Prostate gland (tissue), 2 donors: ENCODE measurements around the gene CLDN3.

ENCODE experiments used
- POLR2AphosphoS5 ChIP-seq: sonication (generic); formaldehyde crosslinking; IDR thresholded peaks from one replicate; pipeline ENCODE4 v1.6.1; 2017; ENCODE audit warnings: antibody characterized with exemption
- TF ChIP-seq, protein P1 (sequence below), 4 experiments: fragments of 200-600 bp in 2 of 4; fragments of 450-650 bp in 2 of 4; sonication (generic) in 2 of 4; IDR thresholded peaks; 1 replicate in 3 of 4; 2 replicates in 1 of 4; pipeline ENCODE4 v1.5.1; 2016 to 2019; ENCODE audit warnings: antibody characterized with exemption in 4 of 4, mild to moderate bottlenecking in 2 of 4, moderate library complexity in 2 of 4

- TF ChIP-seq, protein P1, sequence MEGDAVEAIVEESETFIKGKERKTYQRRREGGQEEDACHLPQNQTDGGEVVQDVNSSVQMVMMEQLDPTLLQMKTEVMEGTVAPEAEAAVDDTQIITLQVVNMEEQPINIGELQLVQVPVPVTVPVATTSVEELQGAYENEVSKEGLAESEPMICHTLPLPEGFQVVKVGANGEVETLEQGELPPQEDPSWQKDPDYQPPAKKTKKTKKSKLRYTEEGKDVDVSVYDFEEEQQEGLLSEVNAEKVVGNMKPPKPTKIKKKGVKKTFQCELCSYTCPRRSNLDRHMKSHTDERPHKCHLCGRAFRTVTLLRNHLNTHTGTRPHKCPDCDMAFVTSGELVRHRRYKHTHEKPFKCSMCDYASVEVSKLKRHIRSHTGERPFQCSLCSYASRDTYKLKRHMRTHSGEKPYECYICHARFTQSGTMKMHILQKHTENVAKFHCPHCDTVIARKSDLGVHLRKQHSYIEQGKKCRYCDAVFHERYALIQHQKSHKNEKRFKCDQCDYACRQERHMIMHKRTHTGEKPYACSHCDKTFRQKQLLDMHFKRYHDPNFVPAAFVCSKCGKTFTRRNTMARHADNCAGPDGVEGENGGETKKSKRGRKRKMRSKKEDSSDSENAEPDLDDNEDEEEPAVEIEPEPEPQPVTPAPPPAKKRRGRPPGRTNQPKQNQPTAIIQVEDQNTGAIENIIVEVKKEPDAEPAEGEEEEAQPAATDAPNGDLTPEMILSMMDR (IDR thresholded peaks at IDR 0.05) = no peak
- TF ChIP-seq POLR2AphosphoS5 = peak; percentile 81
Measured at GRCh38 chr7:73766556-73767229, 3.4 kb downstream of the CLDN3 start.
